GM19099 (cell line): ENCODE measurements around the gene TTL.

Experiments
- POLR2A ChIP-seq: IDR thresholded peaks from 3 replicates; pipeline ENCODE4 v1.6.1; 2011; ENCODE audit warnings: low read depth; ENCODE audit not compliant: insufficient read length; ENCODE audit errors: extremely low read depth

Gene TTL

DNA sequence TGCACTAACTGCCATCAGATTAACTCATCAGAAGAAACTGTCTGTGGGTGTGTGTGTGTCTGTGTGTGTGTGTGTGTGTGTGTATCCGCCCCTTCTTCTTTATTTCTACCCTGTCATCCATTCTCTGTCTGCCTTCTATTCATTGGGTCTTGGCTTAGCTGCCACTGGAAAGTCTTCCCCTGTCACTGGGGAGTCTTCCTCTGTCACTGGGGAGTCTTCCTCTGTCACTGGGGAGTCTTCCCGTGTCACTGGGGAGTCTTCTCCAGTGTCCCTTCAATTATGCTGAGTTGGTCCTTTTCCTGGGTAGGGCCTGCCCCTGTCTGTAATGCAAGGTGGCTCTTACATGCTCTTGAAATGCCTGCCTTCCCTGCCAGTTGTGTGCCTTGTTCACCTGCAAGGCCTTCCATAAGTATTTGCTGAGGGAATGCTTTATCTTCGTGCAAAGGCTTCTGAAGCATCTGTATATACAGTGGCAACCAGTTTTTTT lies 41.4 kb downstream of the TTL start:
- TF ChIP-seq POLR2A: no peak

DNA sequence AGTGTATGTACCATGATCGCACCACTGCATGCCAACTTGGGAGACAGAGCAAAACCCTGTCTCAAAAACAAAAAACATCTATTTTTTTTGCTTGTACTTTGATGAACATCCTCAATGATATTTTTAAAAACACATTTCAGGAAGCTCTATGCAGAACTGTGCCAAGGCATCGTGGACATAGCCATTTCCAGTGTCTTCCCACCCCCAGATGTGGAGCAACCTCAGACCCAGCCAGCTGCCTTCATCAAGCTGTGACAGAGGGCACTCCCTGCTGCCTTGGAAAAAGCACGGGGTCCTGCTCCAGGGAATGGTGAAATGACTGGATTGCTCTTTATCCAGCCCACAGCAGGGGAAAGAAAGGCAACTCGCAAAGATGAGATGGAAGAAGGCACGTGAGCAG lies 46.6 kb downstream of the TTL start:
- TF ChIP-seq POLR2A: no peak

DNA sequence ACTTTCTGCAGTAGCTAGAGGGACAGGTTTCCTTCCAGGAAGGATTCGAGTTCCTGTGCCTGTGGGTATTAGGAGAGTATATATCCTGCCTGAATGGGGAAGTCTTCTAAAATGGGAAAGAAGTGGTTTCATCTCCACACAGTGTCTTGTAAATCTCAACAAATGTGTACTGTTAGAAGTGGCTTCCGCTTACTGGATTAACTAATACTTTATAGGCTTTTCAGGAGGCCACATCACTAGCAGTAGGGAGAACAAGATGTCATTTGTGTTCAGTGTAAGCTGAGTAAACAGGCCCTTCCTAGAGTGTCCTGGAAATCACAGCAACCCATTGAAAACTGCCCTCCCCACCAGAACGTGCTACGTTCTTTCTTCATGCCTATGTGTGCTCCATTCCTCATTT lies 47.8 kb downstream of the TTL start:
- TF ChIP-seq POLR2A: no peak

DNA sequence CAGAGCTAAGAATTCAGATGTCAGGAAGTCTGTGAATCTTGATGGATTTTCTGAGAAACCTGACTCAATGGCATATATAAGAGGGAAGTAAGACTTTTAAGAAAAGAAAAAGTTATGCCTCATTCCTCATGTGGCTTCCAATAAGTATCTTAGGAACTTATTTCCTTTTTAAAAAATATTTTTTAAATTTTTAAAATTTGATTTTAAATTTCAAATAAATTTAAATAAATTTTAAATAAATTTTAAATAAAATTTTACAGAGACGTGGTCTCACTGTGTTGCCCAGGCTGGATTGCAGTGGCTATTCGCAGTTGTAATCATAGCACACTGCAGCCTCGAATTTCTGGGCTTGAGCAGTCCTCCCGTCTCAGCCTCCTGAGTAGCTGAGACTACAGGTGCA lies 48.8 kb downstream of the TTL start:
- no peak for TF ChIP-seq POLR2A

DNA sequence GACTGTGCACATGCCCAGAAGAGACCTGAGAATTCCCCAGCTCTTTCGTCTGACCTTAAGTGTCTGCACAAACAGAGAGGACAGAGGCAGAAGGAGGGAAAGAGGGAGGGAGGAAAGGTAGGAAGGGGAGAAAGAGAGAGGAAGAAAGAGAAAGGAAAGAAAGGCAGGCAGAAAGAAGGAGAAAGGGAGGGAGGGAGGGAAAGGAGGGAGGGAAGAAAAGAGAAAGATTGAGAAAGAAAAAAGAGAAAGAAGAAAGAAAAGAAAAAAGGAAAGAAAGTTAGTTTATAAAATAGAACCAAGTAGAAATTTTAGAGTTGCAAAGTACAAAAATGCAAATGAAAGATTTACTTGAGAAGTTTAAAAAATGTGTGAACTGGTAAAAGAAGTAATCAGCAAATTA lies 52.9 kb downstream of the TTL start:
- TF ChIP-seq POLR2A: no peak

DNA sequence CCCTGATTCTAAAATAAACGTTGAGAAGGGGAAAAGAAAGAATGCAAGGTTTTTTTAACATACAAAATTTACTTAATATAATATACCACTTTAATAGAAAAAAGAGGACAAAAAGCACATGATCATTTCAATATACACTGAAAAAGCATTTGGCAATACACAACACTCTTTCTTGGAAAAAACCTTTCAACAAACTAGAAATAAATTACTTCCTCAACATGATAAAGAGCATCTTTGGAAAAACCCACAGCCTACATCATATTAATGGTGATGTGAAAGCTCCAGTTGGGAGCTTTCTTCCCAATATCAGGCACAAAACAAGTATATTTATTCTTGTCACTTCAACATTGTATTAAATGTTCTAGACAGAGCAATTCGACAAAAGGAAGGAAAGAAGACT lies 57.4 kb downstream of the TTL start:
- TF ChIP-seq POLR2A: no peak

DNA sequence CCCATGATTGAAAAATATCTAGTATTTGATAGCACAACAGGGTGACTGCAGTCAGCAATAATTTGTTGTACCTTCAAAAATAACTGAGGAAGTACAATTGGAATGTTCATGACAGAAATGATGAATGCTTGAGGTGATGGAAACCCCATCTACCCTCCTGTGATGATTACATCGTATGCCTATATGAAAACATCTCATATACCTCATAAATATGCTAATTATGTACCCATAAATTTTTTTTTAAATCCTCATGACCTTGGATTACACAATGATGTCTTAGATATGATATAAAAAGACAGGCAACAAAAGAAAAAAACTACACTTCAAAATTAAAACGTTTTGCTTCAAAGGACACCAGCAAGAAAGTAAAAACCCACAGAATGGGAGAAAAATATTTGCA lies 59.0 kb downstream of the TTL start:
- no peak for TF ChIP-seq POLR2A

DNA sequence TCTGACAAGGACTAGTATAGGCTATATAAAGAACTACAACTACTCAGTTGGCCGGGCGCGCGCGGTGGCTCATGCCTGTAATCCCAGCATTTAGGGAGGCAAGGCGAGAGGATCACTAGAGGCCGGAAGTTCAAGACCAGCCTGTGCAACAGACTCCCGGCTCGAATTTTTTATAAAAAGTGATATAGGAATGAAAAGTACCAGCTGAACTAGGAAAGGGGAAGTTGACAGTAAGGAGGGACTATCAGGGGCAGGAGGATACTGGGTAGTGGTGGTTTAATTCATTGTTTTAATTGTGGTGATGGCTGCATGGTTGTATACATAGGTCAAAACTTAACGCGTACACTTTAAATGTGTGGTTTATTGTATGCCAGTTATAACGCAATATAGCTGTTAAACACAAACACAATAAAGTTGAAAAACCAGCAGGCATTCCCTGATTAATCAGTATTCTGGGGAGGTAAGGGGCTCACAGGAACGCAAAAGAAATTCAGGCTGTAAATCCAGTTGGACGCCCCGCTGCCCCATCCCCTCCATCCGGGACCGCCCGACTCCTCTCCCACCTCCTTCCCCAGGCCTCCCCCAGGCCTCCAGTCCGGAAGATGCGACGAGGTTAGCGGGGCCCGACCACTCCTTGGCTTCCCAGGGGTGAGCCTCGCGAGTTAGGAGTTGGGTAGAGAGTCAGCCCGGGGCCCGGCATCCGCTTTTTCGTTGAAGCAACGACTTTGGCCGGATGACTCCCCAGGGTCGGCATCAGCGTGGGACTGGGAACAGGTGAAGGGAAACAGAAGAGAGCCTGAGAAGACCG lies 59.6 kb downstream of the TTL start:
- peak; percentile 81 for TF ChIP-seq POLR2A

DNA sequence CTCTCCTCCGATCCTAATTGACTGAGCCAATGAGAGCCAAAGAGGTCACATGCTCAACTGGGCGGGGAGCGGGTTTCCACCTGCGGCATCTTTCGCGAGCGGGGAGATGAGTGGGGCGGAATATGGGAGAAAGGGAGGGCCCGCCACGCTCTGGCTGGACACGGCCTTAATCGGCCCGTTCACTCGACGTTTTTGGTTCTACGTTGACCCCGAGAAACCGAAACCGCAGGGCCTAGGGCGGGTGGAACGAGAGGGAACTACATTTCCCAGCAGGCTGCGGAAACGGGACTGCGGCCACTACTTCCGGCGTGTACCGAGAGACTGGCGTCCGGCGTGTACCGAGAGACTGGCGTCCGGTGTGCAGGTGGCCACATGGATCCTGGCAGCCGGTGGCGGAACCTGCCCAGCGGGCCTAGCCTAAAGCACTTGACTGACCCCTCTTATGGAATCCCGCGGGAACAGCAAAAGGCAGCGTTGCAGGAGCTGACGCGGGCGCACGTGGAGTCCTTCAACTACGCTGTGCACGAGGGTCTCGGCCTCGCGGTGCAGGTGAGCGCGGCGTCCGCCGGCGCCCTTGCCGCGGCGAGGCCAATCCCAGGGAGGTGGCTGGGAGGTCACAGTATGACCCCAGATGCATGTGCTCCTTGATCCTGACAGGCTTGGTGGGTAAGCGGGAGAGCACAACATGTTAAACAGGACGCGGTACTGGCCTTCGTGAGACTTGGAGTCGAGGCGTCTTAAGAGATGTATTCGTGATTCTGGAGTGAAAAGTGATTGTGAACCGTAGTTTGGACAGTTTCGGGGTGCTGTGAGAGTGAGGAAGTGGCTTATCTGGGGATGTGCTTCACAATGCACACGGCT lies 60.4 kb downstream of the TTL start, which contains the start of gene POLR1B:
Gene POLR1B (plus strand): TSS at position 343 of the 861 bp plus-strand sequence. CDS start 30 bp downstream, at position 373.
- TF ChIP-seq POLR2A: peak; percentile 74

DNA sequence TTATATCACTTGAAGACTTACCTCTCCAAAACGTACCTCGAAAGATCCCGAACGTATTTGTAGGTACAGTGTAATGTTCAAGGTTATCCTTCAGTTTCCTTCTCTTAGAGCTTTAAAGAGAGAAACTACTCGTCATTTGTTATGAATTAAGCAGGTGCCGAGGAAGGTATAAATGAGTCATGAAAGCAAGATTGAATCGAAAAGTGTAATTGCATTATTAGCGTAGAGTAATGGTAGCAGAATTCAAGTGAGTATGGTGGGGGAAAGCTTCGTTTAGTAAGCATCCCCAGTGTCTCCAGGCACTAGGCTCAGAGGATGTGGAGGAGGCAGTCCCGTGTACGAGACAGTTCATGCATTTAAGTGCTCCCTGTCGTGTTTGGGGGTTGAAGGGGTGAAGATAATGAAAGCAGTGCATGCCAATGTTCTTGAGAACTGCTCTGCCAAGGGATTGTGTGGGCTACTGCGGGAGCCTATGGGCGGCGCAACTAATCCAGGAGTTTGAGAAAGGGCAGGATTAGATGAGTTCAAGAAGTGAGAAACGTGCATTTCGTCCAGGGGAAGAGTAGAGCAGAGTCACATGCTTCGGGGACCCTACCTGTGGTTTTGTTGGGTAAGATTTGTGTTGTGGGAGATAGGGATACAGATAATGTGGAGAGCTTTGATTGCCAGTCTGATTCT lies 61.2 kb downstream of the TTL start:
- TF ChIP-seq POLR2A: no peak

DNA sequence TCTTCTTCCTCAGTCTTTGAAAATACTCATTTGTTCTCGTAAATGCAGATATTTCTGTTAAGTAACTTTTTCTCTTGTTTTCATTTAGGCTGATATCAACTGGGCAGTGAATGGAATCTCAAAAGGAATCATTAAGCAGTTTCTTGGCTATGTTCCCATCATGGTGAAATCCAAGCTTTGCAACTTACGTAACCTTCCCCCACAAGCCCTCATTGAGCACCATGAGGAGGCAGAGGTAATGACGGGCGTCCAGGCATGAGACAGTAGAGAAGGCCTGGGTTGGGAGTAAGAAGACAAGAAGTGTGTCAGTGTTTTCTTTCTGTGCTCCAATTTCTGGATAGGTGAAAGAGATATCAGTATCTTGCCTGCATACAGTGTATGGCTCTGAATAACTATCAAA lies 65.4 kb downstream of the TTL start:
- no peak for TF ChIP-seq POLR2A

DNA sequence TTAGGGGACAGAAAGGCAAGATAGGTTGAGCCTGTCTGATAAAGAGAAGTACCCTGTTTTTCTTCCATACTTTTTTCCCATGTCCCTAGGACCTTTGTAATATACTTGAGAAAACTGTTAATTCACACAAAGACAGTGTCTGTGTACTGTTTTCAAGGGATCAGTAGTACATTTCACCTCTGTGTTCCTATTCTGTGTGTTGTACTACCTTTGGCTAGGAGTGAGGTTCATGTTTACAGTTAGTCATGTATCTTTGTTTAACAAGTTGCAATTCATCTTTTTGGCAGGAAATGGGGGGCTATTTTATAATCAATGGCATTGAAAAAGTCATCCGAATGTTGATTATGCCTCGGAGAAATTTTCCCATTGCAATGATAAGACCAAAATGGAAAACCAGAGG lies 67.0 kb downstream of the TTL start:
- TF ChIP-seq POLR2A: no peak

DNA sequence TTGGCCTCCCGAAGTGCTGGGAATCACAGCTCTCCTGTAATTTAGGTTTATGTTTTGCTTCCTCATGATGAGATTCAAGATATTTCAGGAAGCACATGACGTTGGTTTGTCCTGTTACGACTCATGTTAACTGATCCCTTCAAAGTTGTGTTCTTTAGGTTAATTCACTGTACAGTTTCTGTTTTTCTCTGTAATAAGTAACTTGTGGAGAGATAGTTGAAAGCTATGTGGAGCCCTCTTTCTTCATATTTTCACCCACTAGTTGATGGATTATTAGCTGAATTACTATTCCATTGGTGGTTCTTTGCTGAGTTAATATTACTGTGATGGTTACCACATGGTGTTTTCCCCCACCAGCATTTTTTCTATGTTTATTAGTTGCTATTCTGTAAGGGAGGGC lies 84.1 kb downstream of the TTL start:
- no peak for TF ChIP-seq POLR2A

DNA sequence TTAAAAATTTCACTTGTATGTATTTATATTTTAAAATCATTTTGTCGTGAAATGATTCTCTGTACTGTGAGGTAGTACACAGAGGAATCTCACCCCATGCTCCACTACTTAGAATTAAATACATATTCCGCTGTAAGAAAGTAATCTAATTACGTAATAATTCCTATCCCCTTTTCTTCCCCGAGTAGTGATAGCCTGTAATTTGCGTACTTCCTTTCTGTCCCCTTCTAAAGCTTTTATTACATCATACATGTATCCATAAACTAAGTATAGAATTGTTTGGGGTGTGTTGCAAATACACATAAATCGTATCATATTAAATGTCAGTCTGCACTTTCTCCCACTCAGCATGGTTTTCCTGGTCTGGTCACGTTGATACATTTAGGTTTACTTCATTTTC lies 90.0 kb downstream of the TTL start:
- no peak for TF ChIP-seq POLR2A

DNA sequence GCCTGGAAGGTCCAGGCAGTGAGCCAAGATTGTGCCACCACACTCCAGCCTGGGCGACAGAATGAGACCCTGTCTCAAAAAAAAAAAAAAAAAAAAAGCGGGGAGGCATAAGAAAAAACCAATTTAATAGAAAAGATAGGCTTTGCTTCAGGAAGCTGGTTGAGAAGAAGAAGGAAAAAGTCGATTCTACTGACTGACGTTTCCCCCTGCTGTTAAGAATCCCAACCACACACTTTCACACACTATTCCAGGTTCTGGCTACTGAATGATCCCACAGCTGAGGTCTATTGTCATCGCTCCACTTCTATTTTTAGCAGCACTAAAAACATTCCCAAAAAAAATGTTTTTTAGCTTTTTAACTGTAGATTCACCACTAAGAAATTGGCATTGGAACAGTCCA lies 95.8 kb downstream of the TTL start:
- TF ChIP-seq POLR2A: no peak

DNA sequence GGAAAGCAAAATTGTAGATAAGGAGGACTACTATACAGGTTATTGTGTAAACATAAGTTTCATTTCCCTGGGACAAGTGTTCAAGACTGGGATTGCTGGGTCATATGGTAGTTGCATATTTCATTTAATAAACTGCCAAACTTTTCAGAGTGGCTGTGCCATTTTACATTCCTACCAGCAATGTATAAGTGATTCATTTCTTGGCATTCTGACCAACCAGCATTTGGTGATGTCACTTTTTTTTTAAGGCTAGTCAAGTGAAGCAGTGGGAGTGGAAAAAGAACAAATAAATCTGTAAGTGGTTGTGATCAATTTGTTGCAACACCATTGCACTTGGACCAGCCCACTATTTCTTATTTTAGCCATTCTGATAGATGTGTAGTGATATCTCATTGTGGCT lies 97.3 kb downstream of the TTL start:
- no peak for TF ChIP-seq POLR2A

DNA sequence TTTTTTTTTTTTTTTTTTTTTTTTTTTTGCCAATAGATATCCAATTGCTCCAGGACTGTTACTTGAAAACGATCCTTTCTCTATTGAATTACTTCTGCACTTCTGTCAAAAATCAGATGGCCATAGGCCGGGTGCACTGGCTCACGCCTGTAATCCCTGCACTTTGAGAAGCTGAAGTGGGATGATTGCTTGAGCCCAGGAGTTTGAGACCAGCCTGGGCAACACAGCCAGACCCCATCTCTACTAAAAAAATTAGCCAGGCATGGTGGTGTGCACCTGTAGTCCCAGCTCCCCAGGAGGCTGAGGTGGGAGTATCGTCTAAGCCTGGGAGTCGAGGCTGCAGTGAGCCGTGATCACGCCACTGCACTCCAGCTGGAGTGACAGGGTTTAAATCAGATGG lies 98.1 kb downstream of the TTL start:
- TF ChIP-seq POLR2A: no peak
